ENCODE data around the gene ANK2. TPM values are rescaled to one million over a fixed set of nuclear protein-coding genes. Genes with fewer than 3 reads are reported as not detected.

ANK2 gene
- total RNA-seq, 1 donor from 2014 or later, result 77.8 TPM

DNA sequence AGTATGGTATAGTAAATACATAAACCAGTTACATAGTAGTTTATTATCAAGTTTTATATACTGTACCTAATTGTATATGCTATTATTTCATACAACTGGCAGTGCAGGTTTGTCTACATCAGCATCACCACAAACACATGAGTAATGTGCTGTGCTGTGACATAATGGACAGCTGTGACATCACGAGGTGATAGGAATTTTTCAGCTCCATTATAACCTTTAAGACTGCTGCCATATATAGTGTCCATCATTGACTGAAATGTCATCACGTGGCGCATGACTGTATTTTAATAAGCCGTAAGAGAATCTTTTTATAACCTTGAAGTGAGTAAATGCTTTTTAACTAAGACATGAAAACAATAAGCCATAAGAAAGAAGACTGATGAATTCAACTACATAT is 44.8 kb upstream of the ANK2 start:
- FAIRE-seq, result no peak
- H3K4me1 Mint-ChIP-seq (ENCODE audit: low read depth, unreplicated experiment), result peaks cover 7% of the 10 kb centered on the region
- no peaks in the 10 kb centered on the region for H3K9me3 Mint-ChIP-seq (ENCODE audit: unreplicated experiment)

DNA sequence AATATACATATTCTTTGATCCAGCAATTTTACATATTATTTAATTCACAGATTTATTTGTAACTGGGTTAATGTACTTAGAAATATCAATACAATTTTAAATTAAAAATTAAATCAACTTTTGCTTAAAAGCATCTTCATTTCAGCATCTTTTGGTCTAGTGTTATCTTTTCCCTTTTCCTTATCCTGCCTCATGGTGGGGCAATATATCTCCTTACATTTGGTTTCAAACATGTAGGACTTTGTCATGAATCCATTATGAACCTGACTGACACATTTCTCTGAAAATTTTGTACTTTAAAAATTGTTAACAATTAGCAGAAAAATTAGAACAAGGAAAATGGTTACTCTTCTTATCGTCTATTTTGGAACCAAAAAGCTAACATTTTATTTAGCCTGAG is 42.8 kb upstream of the ANK2 start:
- Mint-ChIP-seq H3K27me3 (ENCODE audit: low read depth, unreplicated experiment) (no peaks in the 10 kb centered on the region), H3K9me3 (ENCODE audit: unreplicated experiment) (no peaks in the 10 kb centered on the region), H3K27ac (ENCODE audit: unreplicated experiment) (no peak overlapping the region), H3K4me3 (ENCODE audit: unreplicated experiment) (no peak overlapping the region), H3K4me1 (ENCODE audit: low read depth, unreplicated experiment) (peaks cover 7% of the 10 kb centered on the region), H3K36me3 (ENCODE audit: low read depth, unreplicated experiment) (no peaks in the 10 kb centered on the region)
- H2AFZ ChIP-seq (ENCODE audit: low read depth, low read length), result no peak overlapping the region
- DNase-seq (ENCODE audit: low read depth) (no peak), FAIRE-seq (no peak)
- H3K9me3 ChIP-seq (ENCODE audit: insufficient read depth, low read depth, low read length), result no peaks in the 10 kb centered on the region
- H3K79me2 ChIP-seq (ENCODE audit: insufficient read depth, low read length), result no peaks in the 10 kb centered on the region
- H4K20me1 ChIP-seq (ENCODE audit: insufficient read depth, low read length), result no peaks in the 10 kb centered on the region
- no peaks in the 10 kb centered on the region for H3K36me3 ChIP-seq (ENCODE audit: insufficient read depth, low read length)
- H3K9ac ChIP-seq (ENCODE audit: low read length), result no peak overlapping the region
- no peak overlapping the region for H3K4me2 ChIP-seq (ENCODE audit: low read length)
- H3K27me3 ChIP-seq (ENCODE audit: insufficient read depth, low read length), result no peaks in the 10 kb centered on the region
- no peaks in the 10 kb centered on the region for H3K4me1 ChIP-seq (ENCODE audit: insufficient read depth, low read length)
- no peak overlapping the region for H3K27ac ChIP-seq (ENCODE audit: low read depth, low read length)
- H3K4me3 ChIP-seq (ENCODE audit: insufficient read depth, low read depth, low read length), result no peak overlapping the region
- TF ChIP-seq, protein P1, sequence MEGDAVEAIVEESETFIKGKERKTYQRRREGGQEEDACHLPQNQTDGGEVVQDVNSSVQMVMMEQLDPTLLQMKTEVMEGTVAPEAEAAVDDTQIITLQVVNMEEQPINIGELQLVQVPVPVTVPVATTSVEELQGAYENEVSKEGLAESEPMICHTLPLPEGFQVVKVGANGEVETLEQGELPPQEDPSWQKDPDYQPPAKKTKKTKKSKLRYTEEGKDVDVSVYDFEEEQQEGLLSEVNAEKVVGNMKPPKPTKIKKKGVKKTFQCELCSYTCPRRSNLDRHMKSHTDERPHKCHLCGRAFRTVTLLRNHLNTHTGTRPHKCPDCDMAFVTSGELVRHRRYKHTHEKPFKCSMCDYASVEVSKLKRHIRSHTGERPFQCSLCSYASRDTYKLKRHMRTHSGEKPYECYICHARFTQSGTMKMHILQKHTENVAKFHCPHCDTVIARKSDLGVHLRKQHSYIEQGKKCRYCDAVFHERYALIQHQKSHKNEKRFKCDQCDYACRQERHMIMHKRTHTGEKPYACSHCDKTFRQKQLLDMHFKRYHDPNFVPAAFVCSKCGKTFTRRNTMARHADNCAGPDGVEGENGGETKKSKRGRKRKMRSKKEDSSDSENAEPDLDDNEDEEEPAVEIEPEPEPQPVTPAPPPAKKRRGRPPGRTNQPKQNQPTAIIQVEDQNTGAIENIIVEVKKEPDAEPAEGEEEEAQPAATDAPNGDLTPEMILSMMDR (IDR thresholded peaks at IDR 0.05; ENCODE audit: insufficient read depth, low read depth, low read length), result no peak
- TF ChIP-seq EZH2 (IDR thresholded peaks at IDR 0.05; ENCODE audit: insufficient read depth, low read length), result no peak

More for the DNA sequence above, 44.8 kb upstream of the ANK2 start:
- no peak overlapping the region for H3K27ac ChIP-seq (ENCODE audit: low read depth, low read length)
- no peaks in the 10 kb centered on the region for H3K9me3 ChIP-seq (ENCODE audit: insufficient read depth, low read depth, low read length)
- Mint-ChIP-seq H3K27me3 (ENCODE audit: low read depth, unreplicated experiment) (no peaks in the 10 kb centered on the region), H3K27ac (ENCODE audit: unreplicated experiment) (no peak overlapping the region), H3K36me3 (ENCODE audit: low read depth, unreplicated experiment) (no peaks in the 10 kb centered on the region), H3K4me3 (ENCODE audit: unreplicated experiment) (no peak overlapping the region)
- H3K36me3 ChIP-seq (ENCODE audit: insufficient read depth, low read length), result no peaks in the 10 kb centered on the region
- no peaks in the 10 kb centered on the region for H3K79me2 ChIP-seq (ENCODE audit: insufficient read depth, low read length)
- H3K4me2 ChIP-seq (ENCODE audit: low read length), result no peak overlapping the region
- H3K9ac ChIP-seq (ENCODE audit: low read length), result no peak overlapping the region
- no peak overlapping the region for H3K4me3 ChIP-seq (ENCODE audit: insufficient read depth, low read depth, low read length)
- TF ChIP-seq, protein P1 (IDR thresholded peaks at IDR 0.05; ENCODE audit: insufficient read depth, low read depth, low read length), result no peak
- TF ChIP-seq EZH2 (IDR thresholded peaks at IDR 0.05; ENCODE audit: insufficient read depth, low read length), result no peak
- no peaks in the 10 kb centered on the region for H4K20me1 ChIP-seq (ENCODE audit: insufficient read depth, low read length)
- no peaks in the 10 kb centered on the region for H3K27me3 ChIP-seq (ENCODE audit: insufficient read depth, low read length)
- H2AFZ ChIP-seq (ENCODE audit: low read depth, low read length), result no peak overlapping the region
- no peak for DNase-seq (ENCODE audit: low read depth)
- no peaks in the 10 kb centered on the region for H3K4me1 ChIP-seq (ENCODE audit: insufficient read depth, low read length)

DNA sequence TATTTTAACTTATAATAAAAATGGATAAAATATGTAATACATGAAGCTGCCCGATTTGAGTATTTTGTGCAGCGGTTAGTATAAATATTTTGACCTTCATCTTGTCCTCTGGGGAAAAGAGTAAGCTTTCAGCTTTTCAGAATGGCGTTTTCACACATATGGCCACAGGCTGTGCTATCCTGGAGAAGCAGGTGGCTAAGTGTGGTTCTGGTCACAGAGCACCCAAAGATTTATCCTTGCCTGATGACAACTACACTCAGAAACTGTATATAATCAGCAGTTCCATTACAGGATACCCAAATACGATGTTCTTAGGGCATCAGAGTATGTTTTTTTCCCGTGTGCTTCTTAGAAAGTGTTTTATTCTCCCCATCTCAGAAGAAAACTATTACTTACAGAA is 42.3 kb upstream of the ANK2 start:
- H3K4me2 ChIP-seq (ENCODE audit: low read length), result no peak overlapping the region
- H3K79me2 ChIP-seq (ENCODE audit: insufficient read depth, low read length), result no peaks in the 10 kb centered on the region
- no peak for FAIRE-seq
- no peak overlapping the region for H2AFZ ChIP-seq (ENCODE audit: low read depth, low read length)
- H3K9me3 ChIP-seq (ENCODE audit: insufficient read depth, low read depth, low read length), result no peaks in the 10 kb centered on the region
- H3K36me3 ChIP-seq (ENCODE audit: insufficient read depth, low read length), result no peaks in the 10 kb centered on the region
- H3K36me3 Mint-ChIP-seq (ENCODE audit: low read depth, unreplicated experiment), result no peaks in the 10 kb centered on the region
- no peak overlapping the region for H3K9ac ChIP-seq (ENCODE audit: low read length)
- H4K20me1 ChIP-seq (ENCODE audit: insufficient read depth, low read length), result no peaks in the 10 kb centered on the region
- no peak overlapping the region for H3K4me3 ChIP-seq (ENCODE audit: insufficient read depth, low read depth, low read length)
- H3K27ac ChIP-seq (ENCODE audit: low read depth, low read length), result no peak overlapping the region
- DNase-seq (ENCODE audit: low read depth), result no peak
- H3K4me1 ChIP-seq (ENCODE audit: insufficient read depth, low read length), result no peaks in the 10 kb centered on the region
- peaks cover 7% of the 10 kb centered on the region for H3K4me1 Mint-ChIP-seq (ENCODE audit: low read depth, unreplicated experiment)
- no peak overlapping the region for H3K27ac Mint-ChIP-seq (ENCODE audit: unreplicated experiment)
- TF ChIP-seq EZH2 (IDR thresholded peaks at IDR 0.05; ENCODE audit: insufficient read depth, low read length), result no peak
- TF ChIP-seq, protein P1 (IDR thresholded peaks at IDR 0.05; ENCODE audit: insufficient read depth, low read depth, low read length), result no peak
- H3K9me3 Mint-ChIP-seq (ENCODE audit: unreplicated experiment), result no peaks in the 10 kb centered on the region
- no peak overlapping the region for H3K4me3 Mint-ChIP-seq (ENCODE audit: unreplicated experiment)
- no peaks in the 10 kb centered on the region for H3K27me3 ChIP-seq (ENCODE audit: insufficient read depth, low read length)
- no peaks in the 10 kb centered on the region for H3K27me3 Mint-ChIP-seq (ENCODE audit: low read depth, unreplicated experiment)

Measured in astrocyte (in vitro differentiated cells and primary cell).